Measurements from ENCODE around the gene TRAPPC14. TPM values are rescaled to one million over a fixed set of nuclear protein-coding genes. Genes with fewer than 3 reads are reported as not detected.
"Not testable (repeated sequence)": the region's sequence is repeated elsewhere in the genome, so short reads cannot be mapped to it uniquely, and the experiment has no call there.

Gene TRAPPC14, protein sequence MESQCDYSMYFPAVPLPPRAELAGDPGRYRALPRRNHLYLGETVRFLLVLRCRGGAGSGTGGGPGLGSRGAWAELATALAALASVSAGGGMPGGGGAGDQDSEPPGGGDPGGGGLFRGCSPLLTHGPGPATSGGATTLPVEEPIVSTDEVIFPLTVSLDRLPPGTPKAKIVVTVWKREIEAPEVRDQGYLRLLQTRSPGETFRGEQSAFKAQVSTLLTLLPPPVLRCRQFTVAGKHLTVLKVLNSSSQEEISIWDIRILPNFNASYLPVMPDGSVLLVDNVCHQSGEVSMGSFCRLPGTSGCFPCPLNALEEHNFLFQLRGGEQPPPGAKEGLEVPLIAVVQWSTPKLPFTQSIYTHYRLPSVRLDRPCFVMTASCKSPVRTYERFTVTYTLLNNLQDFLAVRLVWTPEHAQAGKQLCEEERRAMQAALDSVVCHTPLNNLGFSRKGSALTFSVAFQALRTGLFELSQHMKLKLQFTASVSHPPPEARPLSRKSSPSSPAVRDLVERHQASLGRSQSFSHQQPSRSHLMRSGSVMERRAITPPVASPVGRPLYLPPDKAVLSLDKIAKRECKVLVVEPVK
- 5.1 and 7.4 TPM in 2 replicates for total RNA-seq (2014; rRNA removed; shearing (Covaris generic))

DNA sequence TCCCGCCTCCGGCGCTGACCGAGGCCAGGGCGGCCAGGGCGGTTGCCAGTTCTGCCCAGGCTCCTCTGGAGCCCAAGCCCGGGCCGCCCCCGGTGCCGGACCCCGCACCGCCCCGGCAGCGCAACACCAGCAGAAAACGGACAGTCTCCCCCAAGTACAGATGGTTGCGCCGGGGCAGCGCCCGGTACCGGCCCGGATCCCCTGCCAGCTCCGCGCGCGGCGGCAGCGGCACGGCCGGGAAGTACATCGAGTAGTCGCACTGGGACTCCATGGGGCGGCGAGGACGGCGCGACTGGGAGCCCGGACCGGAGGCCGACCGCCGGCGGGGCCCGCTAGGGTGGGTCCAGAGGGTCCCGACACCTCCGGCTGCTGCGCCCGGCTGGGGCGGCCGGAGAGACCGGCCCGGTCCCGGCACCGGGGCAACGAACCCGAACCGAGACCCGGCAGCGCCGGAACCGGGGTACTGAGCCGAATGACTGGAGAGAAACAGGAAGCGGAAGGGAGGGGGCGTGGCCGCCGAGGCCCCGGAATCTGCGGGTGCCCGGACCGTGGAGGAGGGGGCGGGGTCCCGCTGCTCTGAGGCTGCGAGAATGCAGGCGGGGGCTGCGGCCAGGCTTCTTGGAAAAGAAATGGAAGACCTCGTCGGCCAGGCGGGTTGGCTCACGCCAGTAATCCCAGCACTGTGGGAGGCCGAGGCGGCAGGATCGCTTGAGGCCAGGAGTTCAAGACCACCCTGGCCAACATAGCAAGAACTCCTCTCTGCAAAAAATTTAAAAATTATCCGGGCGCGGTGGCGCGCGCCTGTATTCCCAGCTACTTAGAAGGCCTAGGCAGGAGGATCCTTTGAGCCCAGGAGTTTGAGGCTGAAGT, at the start of gene TRAPPC14:
TSS of gene TRAPPC14 (minus strand) at position 495 of the 870 bp plus-strand sequence. CDS start at position 271, 224 bp downstream.
- Histone ChIP-seq H3K4me1 (replicated peaks) (peaks cover 12% of the 10 kb centered on the region), H3K4me3 (peak within 1 kb of the TSS; percentile 98), H3K36me3 (peaks cover 48% of the 10 kb centered on the region), H3K27me3 (replicated peaks) (no peaks in the 10 kb centered on the region), H3K9me3 (replicated peaks) (no peaks in the 10 kb centered on the region), H3K27ac (peak within 1 kb of the TSS; percentile 52; the same call in 1 of the 2 replicates)
- peak; percentile 89 to 94 for DNase-seq (ENCODE audit: low read depth in 1 of 2, low spot score in 2 of 2)

DNA sequence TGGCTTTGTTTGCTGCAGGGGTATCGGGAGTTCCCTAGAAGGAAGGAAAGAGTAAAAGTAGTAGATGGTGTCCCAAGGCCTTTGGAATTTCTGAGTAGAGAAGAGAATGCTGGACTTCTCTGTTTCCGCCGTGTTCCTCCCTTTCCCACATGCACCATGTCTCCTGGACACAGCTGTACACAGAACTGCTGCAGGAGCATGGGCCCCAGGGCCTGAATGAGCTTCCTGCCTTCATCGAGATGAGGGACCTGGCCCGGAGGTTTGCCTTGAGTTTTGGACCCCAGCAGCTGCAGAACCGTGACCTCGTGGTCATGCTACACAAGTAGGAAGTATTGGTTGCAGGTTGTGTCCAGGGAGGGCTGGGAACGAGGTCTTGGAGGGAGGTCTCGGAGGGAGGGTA, 45.9 kb upstream of the TRAPPC14 start:
- Histone ChIP-seq H3K27me3 (replicated peaks) (peaks cover 18% of the 10 kb centered on the region; the same call in 1 of the 2 replicates), H3K27ac (no peak overlapping the region), H3K9me3 (replicated peaks) (no peaks in the 10 kb centered on the region), H3K4me3 (no peak overlapping the region), H3K36me3 (no peaks in the 10 kb centered on the region), H3K4me1 (replicated peaks) (no peaks in the 10 kb centered on the region)
- DNase-seq (ENCODE audit: low read depth in 1 of 2, low spot score in 2 of 2), result no peak

DNA sequence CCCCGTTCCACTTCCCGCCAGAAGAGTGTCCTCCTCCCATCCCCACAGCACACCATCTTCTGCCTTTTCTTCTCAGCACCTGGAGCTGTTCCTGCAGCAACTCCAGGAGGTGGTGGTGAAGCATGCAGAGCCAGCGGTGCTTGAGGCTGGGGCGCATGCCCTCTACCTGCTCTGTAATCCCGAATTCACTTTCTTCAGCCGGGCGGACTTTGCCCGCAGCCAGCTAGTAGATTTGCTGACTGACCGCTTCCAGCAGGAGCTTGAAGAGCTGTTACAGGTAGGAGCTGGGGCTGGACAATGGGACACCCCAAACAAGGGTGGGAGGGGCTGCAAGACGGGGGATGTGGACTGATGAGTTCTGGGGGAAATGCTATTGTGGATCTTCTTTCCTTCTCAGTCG, 42.2 kb upstream of the TRAPPC14 start:
- Histone ChIP-seq H3K27ac (no peak overlapping the region), H3K4me1 (replicated peaks) (no peaks in the 10 kb centered on the region), H3K36me3 (no peaks in the 10 kb centered on the region), H3K27me3 (replicated peaks) (peaks cover 9% of the 10 kb centered on the region; the same call in 1 of the 2 replicates), H3K4me3 (no peak overlapping the region), H3K9me3 (replicated peaks) (no peaks in the 10 kb centered on the region)
- no peak for DNase-seq (ENCODE audit: low read depth in 1 of 2, low spot score in 2 of 2)

DNA sequence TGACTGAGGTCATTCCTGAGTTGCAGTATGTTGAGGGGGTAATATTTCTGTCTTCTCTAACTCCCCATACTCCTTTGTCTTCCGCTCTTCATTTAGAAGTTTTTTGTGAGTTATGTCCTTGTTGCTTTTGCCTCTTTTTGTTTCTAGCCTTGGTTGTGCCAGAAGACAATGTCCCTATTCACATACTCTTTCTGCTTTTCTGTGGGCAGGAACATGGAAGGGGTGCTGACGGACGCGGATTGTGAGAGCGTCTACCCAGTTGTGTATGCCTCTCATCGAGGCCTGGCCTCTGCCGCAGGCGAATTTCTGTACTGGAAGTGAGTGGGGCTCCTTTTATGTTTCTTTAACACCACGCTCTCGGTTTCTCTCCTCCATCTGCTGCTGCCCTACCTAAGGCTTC, 39.7 kb upstream of the TRAPPC14 start:
- no peak overlapping the region for H3K4me3 ChIP-seq
- H3K27me3 ChIP-seq (replicated peaks), result peaks cover 9% of the 10 kb centered on the region; the same call in 1 of the 2 replicates
- DNase-seq (ENCODE audit: low read depth in 1 of 2, low spot score in 2 of 2), result no peak
- no peak overlapping the region for H3K27ac ChIP-seq
- H3K4me1 ChIP-seq (replicated peaks), result no peaks in the 10 kb centered on the region
- no peaks in the 10 kb centered on the region for H3K36me3 ChIP-seq
- H3K9me3 ChIP-seq (replicated peaks), result no peaks in the 10 kb centered on the region

DNA sequence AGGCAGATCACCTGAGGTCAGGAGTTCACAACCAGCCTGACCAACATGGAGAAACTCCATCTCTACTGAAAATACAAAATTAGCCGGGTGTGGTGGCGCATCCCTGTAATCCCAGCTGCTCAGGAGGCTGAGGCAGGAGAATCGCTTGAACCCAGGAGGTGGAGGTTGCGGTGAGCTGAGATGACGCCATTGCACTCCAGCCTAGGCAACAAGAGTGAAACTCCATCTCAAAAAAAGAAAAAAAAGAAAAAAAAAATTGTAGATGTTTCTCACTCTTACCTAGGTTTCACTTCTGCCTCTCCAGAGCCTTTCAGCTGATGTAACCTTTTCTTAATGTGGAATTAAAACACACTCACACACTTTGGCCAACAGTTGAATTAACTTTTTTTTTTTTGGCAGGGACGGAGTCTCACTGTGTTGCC, 37.4 kb upstream of the TRAPPC14 start:
- not testable (repeated sequence) for H3K4me1 ChIP-seq (replicated peaks); H3K36me3 ChIP-seq; H3K27me3 ChIP-seq (replicated peaks); H3K9me3 ChIP-seq (replicated peaks); H3K27ac ChIP-seq; DNase-seq (ENCODE audit: low read depth in 1 of 2, low spot score in 2 of 2); H3K4me3 ChIP-seq

DNA sequence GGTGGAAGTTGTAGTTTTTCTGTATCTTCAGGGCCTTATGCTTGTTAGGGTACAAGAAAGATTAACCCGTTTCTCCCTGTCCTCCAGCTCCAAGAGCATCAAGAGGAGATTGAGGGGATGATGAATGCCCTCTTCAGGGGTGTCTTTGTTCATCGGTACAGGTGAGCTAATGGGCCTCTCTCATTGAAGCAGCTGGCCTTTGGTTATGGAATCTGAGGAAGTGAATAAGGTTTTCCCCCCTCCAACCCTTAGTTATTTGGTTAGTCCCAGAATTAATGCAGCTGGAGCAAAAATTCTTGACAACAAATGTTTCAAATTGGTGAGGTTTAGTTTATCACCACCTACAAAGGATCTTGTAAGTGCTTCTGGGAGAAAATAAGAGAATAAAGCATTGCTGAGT, 36.7 kb upstream of the TRAPPC14 start:
- Histone ChIP-seq H3K27ac (no peak overlapping the region), H3K27me3 (replicated peaks) (no peaks in the 10 kb centered on the region), H3K9me3 (replicated peaks) (no peaks in the 10 kb centered on the region), H3K4me3 (no peak overlapping the region), H3K4me1 (replicated peaks) (no peaks in the 10 kb centered on the region), H3K36me3 (no peaks in the 10 kb centered on the region)
- no peak for DNase-seq (ENCODE audit: low read depth in 1 of 2, low spot score in 2 of 2)

DNA sequence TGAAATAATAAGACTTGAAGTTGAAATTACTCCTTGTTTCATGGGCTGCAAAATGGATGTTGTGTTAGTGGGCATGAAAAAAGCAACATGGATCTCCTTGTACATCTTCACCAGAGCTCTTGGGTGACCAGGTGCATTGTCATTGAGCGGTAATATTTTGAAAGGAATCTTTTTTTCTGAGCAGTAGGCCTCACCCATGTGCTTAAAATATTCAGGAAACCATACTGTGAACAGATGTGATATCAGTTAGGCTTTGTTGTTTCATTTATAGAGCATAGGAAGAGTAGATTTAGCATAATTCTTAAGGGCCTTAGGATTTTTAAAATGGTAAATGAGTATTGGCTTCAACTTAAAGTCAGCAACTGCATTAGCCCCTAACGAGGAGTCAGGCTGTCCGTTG, 34.4 kb upstream of the TRAPPC14 start:
- no peak overlapping the region for H3K27ac ChIP-seq

DNA sequence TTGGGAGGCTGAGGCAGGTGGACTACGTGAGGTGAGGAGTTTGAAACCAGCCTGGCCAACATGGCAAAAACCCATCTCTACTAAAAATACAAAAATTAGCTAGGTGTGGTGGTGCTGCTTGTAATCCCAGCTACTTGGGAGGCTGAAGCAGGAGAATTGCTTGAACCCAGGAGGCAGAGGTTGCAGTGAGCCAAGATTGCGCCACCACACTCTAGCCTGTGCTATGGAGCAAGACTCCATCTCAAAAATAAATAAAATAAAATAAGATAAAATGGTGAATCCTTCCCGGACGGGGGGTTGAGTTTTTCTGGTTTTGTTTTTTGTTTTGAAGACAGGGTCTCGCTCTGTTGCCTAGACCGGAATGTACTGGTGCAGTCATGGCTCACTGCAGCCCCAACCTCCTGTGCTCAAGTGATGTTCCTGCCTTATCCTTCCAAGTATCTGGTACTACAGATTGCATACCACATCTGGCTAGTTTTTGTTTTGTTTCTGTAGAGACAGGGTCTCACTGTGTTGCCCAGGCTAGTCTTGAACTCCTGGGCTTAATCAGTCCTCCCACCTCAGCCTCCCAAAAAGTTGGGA, 33.8 kb upstream of the TRAPPC14 start:
- H3K27ac ChIP-seq; H3K9me3 ChIP-seq (replicated peaks); H3K4me1 ChIP-seq (replicated peaks); H3K4me3 ChIP-seq; DNase-seq (ENCODE audit: low read depth in 1 of 2, low spot score in 2 of 2); H3K27me3 ChIP-seq (replicated peaks); H3K36me3 ChIP-seq: not testable (repeated sequence)

More for the DNA sequence above, 34.4 kb upstream of the TRAPPC14 start:
- DNase-seq (ENCODE audit: low read depth in 1 of 2, low spot score in 2 of 2), result no peak
- Histone ChIP-seq H3K4me3 (no peak overlapping the region), H3K4me1 (replicated peaks) (no peaks in the 10 kb centered on the region), H3K27me3 (replicated peaks) (no peaks in the 10 kb centered on the region), H3K9me3 (replicated peaks) (no peaks in the 10 kb centered on the region), H3K36me3 (no peaks in the 10 kb centered on the region)

DNA sequence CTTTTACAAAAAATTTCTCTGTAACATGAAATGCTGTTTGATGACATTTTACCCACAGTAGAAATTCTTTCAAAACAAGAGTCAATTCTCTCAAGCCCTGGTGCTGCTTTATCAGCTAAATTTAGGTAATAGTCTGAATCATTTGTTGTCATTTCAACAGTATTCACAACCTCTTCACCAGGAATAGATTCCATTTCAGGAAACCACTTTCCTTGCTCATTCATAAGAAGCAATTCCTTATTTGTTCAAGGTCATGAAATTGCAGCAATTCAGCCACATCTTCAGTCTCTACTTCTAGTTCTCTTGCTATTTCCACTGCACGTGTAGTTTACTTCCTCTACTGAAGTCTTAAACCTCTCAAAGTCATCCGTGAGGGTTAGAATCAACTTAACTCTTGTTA, 33.3 kb upstream of the TRAPPC14 start:
- DNase-seq (ENCODE audit: low read depth in 1 of 2, low spot score in 2 of 2), result no peak
- Histone ChIP-seq H3K4me3 (no peak overlapping the region), H3K27ac (no peak overlapping the region), H3K4me1 (replicated peaks) (no peaks in the 10 kb centered on the region), H3K36me3 (no peaks in the 10 kb centered on the region), H3K27me3 (replicated peaks) (no peaks in the 10 kb centered on the region), H3K9me3 (replicated peaks) (no peaks in the 10 kb centered on the region)

DNA sequence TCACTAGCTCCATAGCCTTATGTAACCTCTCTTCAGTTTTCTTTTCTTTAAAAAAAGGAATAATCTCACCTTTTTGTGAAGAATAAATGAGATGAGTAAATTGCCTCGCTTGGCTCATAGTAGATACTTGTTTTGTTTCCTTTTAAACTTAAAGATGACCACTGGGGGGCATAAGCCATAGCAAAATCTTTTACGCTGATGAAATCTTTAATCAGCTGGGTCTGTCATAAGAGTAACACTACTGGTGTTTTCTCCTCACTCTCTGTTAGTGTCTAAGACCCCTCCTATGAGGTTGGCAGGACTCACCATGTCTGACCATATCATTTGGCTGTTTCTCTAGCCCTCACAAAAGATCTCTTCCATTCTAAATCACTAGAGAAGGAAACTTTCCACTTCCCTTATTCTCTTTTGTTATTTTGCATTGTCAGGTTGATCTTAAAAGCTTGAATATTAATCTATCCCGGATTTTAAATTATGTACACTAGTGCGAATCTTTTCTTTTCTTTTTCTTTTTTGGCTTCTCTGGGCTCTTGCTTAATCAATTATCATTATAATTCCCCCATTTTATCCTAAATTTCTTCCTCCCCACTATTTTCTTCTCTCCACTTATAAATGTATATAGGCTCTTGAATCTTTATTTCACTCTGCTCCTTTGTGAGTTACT, 31.7 kb upstream of the TRAPPC14 start:
- DNase-seq (ENCODE audit: low read depth in 1 of 2, low spot score in 2 of 2), result no peak
- Histone ChIP-seq H3K27me3 (replicated peaks) (no peaks in the 10 kb centered on the region), H3K4me3 (no peak overlapping the region), H3K4me1 (replicated peaks) (no peaks in the 10 kb centered on the region), H3K27ac (no peak overlapping the region), H3K9me3 (replicated peaks) (no peaks in the 10 kb centered on the region), H3K36me3 (no peaks in the 10 kb centered on the region)

DNA sequence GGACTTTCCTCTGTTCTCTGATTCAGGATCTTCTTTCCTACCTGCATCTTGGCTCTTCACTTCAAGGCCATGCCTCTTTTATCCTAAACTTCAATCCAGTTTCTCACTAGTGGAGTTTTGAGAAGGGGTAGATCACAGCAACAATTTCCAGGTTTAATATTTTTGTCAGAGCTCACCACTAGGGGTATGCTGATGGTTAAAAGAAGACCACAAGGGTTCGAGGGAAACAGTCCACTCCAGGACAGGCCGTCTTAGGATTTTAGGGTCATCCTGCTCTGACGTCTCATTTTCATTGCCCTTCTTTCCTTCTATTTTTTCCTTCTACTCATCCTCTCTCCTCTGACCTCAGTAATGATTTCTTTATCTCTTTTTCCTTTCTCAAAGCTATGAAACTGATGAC, 30.5 kb upstream of the TRAPPC14 start:
- H3K4me1 ChIP-seq (replicated peaks), result no peaks in the 10 kb centered on the region
- H3K4me3 ChIP-seq, result no peak overlapping the region
- H3K27ac ChIP-seq, result no peak overlapping the region
- H3K27me3 ChIP-seq (replicated peaks), result no peaks in the 10 kb centered on the region
- no peaks in the 10 kb centered on the region for H3K9me3 ChIP-seq (replicated peaks)
- H3K36me3 ChIP-seq, result no peaks in the 10 kb centered on the region
- DNase-seq (ENCODE audit: low read depth in 1 of 2, low spot score in 2 of 2), result no peak

DNA sequence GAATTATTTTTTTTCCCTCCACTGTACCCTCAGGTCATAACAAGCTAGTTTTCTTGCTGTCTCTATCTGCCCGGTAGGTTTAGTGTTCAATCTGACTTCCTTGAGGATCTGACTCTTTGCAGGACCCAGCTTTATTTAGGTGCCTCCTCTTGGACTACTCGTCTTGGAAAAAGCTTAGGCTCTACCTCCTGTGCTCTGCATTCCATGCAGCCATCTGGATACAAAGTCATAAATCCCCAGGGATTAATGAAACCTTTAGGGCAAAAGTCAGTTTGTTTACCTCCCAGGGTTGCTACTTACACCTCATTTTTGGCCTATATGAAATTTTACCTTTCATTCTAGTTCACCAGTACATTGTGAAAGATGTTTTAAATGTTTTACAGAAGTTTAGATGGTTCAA, 27.2 kb upstream of the TRAPPC14 start:
- no peak overlapping the region for H3K27ac ChIP-seq
- no peaks in the 10 kb centered on the region for H3K36me3 ChIP-seq
- no peaks in the 10 kb centered on the region for H3K9me3 ChIP-seq (replicated peaks)
- H3K27me3 ChIP-seq (replicated peaks), result no peaks in the 10 kb centered on the region
- no peak overlapping the region for H3K4me3 ChIP-seq
- H3K4me1 ChIP-seq (replicated peaks), result no peaks in the 10 kb centered on the region
- DNase-seq (ENCODE audit: low read depth in 1 of 2, low spot score in 2 of 2), result no peak

DNA sequence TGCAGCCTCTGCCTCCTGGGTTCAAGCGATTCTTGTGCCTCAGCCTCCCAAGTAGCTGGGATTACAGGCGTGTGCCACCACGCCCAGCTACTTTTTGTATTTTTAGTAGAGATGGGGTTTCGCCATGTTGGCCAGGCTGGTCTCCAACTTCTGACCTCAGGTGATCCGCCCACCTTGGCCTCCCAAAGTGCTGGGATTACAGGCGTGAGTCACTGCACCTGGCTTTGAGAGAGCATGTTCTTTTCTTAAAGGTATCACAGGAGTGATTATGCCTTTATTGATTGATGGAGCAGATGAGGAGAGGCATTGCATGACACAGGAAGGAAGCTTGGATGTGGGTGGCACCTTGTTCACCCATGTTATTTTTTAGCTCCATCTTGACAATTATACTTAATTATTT, 24.6 kb upstream of the TRAPPC14 start:
- H3K4me1 ChIP-seq (replicated peaks); H3K27ac ChIP-seq; DNase-seq (ENCODE audit: low read depth in 1 of 2, low spot score in 2 of 2); H3K4me3 ChIP-seq; H3K27me3 ChIP-seq (replicated peaks); H3K9me3 ChIP-seq (replicated peaks); H3K36me3 ChIP-seq: not testable (repeated sequence)
